Kidney tubule cell (primary cell): Measurements from ENCODE around the gene MARK4.

Source experiments
- DNase-seq: peaks from one replicate; pipeline ENCODE4 v3.0.0-alpha.2; 2018; ENCODE audit warnings: low spot score

Gene MARK4

GRCh38 chr19:45271735-45272108, 20.7 kb downstream of the MARK4 start:
- no peak for DNase-seq

GRCh38 chr19:45273521-45273855, 22.4 kb downstream of the MARK4 start:
- no peak for DNase-seq

DNA sequence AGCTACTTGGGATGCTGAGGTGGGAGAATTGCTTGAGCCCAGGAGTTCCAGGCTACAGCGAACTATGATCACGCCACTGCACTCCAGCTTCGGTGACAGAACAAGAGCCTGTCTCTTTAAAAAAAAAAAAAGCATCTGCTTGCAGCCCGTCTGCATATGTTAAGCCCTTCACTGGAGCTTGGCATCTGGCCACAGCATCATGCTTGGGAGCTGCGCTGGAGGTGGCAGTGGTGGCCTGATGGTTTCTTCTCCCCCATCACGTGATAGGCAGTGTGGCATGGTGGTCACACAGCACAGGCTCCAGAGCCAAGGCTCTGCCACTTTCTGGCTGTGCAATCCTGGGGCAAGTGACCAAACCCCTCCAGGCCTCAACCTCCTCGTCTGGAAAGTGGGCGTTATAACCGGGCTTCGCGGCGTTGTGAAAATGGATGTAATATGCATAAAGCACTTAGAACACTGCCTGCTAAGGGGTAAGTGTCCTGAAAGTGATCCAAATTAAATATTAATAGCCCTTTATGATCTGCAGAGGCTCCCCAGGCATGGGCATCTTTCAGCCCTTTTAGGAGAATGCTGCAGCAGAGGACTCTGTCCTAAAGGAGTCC, 24.4 kb downstream of the MARK4 start:
- DNase-seq, result no peak

DNA sequence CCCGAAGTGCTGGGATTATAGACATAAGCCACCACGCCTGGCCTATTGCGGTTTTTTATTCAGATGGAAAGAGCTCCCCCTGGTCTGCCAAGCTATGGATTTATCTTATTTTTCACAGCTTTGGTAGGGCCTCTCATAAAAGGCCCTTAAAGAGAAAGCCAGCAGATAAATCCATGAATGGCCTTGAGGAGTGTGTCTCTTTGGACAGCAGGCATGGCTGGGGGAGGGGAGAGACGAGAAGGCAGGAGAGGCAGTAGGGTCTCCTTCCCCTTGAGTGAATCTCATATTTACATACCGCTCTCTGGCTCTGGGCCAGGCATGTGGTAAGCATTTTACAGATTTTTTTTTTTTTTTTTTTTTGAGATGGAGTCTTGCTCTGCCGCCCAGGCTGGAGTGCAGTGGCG, 25.2 kb downstream of the MARK4 start:
- no peak for DNase-seq

- no peak for DNase-seq
Measured at GRCh38 chr19:45278087-45278486, 27.0 kb downstream of the MARK4 start.

GRCh38 chr19:45279587-45280192, 28.6 kb downstream of the MARK4 start:
- DNase-seq, result no peak

DNA sequence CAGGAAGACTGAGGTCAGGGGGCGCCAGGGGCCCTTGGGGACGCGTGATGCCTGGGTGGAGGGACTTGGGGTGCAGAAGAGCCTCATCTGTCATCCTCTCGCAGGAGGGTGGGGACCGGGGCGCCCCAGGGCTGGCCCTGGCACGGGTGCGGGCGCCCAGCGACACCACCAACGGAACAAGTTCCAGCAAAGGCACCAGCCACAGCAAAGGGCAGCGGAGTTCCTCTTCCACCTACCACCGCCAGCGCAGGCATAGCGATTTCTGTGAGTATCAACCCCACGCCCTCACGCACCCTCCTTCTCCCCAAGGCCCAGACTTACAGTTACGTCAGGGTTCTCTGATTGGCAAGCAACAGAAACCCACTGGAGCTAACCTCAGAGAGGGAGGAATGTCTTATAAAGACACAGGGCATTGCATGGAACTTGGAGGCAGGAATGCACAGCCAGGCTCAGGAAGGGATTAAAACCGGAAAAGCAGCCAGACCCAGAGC, 29.4 kb downstream of the MARK4 start:
- no peak for DNase-seq

GRCh38 chr19:45283443-45284033, 32.5 kb downstream of the MARK4 start:
- no peak for DNase-seq

DNA sequence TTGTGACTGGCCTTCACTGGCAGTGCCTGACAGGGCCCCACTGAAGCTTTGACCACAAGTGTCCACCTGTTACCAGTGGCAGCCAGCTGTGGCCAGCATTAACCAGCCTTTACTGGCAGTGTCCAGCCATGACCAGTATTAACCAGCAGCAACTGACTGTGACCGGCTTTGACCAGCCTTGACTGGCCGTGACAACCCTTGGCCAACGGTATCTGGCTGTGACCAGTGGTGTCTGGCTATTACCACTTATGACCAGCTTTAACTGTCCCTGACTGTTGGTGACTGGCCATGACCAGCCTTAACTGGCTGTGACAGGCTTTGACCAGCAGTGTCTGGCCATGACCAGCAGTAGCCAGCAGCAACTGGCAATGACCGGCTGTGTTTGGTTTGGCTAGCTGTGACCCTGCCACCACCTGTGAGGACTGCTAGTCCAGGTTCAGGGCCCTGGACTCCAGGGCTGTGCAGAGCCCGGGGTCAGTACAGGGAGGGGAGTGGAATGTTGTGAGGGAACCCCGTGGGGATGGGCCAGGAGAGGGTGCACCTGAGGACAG, 39.4 kb downstream of the MARK4 start:
- no peak for DNase-seq

GRCh38 chr19:45291834-45292233, 40.8 kb downstream of the MARK4 start:
- DNase-seq, result no peak

GRCh38 chr19:45293682-45294081, 42.6 kb downstream of the MARK4 start:
- DNase-seq, result peak; percentile 22

GRCh38 chr19:45294291-45295029, 43.4 kb downstream of the MARK4 start:
- no peak for DNase-seq

DNA sequence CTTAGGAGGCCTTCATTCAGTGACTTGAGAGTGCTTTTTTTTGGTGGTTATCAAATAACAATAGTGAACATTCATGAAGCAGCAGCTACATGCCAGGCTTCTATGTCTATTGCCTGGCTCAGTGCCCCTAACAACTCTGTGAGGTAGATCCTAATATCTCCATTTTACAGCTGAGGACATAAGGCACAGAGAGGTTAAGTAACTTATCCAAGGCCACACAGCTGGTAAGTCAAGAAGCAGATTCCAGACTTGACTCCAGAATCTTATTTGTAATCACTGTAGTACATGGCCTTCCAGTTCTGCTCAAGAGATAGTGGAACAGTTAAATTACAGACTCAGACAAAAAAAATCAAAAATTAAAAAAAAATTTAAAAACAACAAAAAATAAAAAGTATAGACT, 44.8 kb downstream of the MARK4 start:
- no peak for DNase-seq

GRCh38 chr19:45296355-45296754, 45.3 kb downstream of the MARK4 start:
- no peak for DNase-seq

DNA sequence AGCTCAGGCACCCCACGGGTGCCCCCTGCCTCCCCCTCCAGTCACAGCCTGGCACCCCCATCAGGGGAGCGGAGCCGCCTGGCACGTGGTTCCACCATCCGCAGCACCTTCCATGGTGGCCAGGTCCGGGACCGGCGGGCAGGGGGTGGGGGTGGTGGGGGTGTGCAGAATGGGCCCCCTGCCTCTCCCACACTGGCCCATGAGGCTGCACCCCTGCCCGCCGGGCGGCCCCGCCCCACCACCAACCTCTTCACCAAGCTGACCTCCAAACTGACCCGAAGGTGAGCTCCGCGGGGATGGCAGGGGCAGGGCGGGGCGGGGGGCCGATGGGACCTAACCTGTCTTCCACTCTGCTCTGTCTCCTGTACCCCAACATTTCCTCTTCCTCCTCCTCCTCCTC, 46.6 kb downstream of the MARK4 start:
- DNase-seq, result no peak

- DNase-seq, result no peak
Measured at GRCh38 chr19:45298264-45298663, 47.2 kb downstream of the MARK4 start.

- no peak for DNase-seq
Measured at GRCh38 chr19:45299719-45300118, 48.6 kb downstream of the MARK4 start.

- DNase-seq, result no peak
Measured at GRCh38 chr19:45302416-45302815, 51.3 kb downstream of the MARK4 start.

DNA sequence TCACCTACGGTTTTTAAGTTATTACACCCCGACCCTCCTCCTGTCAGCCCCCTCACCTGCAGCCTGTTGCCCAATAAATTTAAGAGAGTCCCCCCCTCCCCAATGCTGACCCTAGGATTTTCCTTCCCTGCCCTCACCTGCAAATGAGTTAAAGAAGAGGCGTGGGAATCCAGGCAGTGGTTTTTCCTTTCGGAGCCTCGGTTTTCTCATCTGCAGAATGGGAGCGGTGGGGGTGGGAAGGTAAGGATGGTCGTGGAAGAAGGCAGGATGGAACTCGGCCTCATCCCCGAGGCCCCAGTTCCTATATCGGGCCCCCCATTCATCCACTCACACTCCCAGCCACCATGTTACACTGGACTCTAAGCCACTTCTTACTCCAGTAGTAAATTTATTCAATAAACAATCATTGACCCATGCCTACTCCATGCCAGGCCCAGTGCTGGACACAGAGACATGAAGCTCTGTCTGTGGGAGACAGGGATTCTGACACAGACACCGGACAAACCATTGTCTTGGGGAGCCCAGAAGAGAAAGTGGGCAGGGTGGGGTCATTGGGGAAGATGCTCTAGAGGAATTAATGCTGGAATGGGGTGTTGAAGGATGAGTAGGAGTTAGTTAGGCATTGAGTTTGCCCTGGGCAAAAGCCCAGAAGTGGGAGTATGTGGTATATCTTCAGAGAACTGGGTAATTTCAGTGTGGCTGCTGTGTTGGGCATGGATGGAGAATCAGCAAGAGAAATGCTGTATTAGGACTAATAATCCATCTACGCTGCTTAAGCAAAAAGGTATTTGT, 52.4 kb downstream of the MARK4 start:
- no peak for DNase-seq

DNA sequence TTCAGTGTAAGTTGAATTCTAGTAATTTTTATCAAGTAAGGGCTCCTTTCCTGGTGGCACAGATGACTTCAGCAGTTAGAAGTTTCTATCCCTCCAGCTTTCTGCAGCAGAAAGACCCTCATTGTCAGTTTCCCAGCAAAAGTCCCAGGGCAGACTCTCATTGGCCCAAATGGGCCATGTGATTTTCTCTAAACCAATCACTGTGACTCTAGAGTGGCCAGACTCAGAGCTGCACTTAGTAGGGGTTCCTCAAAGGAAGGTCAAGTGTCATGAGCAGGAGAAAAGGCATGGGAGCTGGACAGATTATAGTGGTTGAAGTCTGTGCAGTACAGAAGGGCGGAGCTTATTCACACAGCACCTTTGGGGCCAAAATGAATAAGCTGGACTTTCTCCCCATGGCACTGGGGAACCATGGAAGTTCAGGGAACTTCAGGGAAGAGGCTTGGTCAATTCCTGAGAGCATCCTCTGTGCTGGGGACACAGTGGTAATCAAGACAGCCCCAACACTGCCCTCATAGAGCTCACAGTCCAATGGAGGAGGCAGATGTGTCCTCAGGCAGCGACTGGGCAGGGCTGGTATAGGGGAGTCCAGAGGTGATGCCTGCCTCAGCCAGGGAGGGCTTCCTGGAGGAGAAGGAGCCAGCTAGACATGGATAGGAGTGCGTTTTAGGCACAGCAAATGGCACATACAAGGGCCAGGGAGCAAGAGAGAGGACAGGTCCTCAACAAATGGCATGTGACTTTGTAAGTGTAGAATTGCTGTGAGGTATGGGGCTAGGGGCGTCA, 53.3 kb downstream of the MARK4 start:
- DNase-seq, result no peak

- DNase-seq, result no peak
Measured at GRCh38 chr19:45305007-45305406, 53.9 kb downstream of the MARK4 start.
